HG02610 (cell line): ENCODE results near the gene PTPRT.

Experiments used
- ATAC-seq: cut with Tn5 transposase; IDR thresholded peaks from one replicate; pipeline ENCODE4 v1.9.1; 2021; ENCODE audit warnings: mild to moderate bottlenecking, moderate library complexity; ENCODE audit not compliant: unreplicated experiment

The PTPRT gene

DNA sequence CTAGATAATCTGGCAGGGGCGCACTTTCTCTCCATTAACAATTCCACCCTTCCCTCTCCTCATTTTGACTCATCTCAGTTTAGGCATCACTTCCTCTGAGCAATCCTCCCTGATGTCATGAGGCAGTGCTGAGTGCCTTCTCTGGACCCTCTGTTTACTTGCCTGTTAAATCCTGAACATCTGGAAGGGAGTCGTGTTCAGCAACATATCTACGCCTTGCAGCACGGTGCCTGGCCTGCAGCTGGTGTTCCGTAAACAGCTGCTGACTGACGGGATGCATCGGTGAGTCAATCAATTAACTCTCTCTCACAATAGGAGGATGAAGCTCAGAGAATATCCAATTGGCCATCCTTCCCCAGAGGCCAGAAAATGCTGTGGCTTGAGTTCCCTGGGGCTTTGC, 613.5 kb downstream of the PTPRT start:
- no peak for ATAC-seq

DNA sequence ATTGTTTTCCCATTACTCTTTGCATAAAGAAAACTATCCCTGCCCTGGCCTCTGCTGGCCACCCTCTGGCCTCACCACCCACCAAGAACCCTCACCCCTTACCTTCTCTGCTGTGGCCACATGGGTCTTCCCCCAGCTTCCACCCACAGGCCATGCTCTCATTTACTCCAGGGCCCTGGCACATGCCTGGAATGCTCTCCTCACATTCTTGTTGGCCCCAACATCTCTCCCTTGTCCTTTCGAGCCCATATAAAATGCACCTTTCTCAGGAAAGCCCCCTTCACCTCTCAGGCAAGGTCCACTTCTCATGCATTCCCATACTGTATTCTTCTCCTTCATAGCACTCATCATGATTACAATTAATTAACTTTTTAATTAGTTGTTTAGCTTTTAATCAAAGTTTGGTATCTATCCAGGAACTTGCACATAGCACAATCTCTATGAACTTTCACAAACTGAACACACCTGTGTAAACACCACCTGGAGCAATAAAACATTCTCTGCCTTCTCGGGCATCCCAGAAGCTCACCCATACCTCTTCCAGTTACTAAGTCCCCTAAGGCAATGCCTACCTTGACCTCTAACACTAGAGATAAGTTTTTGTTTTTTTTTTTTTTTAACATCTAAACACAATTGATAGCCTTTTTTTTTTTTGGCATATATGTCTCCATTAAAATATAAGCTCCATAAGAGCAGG, 617.2 kb downstream of the PTPRT start:
- no peak for ATAC-seq

DNA sequence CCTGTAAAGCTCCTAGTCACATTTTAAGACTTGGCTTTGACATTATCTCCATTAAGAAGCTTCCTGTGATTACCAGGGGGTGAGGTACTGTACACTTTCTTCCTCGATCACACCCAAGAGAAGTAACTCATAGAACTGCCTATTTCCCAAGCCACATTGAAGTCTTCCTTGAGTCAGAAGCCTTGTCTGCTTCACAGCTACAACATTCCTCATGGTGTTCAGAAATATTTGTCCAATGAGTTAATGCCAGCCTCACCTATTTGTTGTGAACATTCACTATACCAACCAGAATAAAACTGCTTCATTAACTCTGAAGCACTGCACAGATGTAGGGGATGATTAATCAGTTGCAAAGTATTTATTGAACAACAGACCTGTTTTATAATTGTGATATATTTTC, 622.3 kb downstream of the PTPRT start:
- no peak for ATAC-seq

DNA sequence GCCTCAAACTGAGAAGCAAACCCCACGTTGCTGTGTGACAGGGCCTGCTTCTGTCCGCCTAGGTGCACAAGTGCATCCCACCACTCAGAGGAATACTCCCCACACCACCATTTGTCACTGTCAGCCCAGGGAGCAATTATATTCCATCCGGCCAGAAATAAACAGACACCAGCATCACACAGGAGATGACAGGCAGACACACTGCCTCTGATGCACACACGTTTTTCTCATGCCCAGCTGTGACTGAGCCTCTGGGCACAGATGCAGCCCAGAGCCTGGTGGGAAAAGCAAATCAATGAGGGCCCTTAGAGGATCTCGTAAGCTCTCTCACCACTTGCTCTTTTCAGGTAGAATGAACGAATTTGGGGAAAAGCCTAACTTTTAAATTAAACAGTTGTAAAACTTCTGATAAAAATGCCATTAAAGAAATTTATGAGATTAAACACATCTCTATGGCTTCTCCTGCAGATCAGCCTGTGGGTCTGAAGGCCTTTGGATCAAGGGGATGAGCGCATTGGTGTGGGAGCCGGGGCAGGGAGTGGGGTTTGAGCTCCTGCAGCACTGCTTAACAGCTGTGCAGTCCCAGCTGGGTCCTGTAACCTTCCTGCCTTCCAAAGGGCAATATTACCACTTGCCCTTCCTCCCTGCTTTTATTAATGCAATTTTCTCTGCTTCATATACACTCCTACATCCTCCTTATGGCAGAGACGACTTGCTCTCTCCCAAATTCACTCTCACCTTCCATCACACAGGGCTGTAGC, 624.3 kb downstream of the PTPRT start:
- no peak for ATAC-seq

DNA sequence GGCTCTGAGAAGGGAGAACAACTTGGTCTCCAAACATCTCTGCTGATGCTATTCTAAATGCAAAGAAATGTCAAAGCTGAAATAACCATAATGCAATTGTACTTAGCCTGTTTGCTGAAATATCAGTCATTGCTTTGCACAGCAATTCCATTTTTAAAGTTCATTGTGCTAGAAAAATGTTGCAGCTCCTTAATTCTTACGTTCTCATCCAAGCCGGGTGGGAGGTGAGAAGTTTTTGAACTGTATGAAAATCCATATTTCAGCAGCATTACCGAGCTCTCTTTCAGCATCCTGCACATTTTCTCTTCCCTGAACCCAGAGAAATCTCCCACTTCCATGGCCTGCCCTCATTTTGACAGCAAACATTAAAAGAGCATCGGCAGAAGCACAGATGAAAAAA, 630.0 kb downstream of the PTPRT start:
- no peak for ATAC-seq

DNA sequence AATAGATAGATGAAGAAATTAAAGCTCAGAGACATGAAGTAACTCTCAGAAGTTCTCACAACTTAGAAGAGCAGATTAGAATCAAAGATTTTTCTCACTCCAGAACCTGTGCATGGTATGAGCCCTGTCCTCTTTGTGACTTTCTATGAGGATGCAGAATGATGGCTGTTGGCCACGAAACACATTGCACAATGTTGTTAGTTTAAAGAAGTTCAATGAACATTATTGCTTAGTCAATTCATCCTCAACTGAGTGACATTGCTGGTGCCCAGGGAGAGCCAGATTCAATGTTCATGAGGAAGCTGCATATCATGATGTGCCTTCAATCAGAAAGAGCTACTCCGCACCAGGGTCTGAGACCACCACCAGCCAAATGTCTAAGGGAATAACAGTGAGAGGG, 633.1 kb downstream of the PTPRT start:
- ATAC-seq: no peak

DNA sequence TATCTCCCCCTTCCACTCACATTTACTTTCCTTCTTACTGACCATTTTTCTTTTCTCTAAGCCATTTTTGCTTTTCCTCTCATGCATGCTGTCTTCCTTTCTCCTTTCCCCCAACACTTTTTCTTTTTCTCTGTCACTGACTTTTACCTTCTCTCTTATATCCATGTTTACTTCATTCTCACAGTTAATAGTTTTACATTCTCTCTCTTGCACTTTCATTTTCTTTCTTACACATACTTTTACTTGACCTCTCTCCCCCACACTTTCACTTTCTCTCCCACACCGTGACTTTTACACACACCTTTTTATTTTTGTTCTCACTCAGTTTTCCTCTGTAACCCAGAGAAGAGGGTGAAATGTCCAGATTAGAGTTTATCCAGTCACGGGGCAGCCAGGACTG, 636.3 kb downstream of the PTPRT start:
- ATAC-seq: no peak

DNA sequence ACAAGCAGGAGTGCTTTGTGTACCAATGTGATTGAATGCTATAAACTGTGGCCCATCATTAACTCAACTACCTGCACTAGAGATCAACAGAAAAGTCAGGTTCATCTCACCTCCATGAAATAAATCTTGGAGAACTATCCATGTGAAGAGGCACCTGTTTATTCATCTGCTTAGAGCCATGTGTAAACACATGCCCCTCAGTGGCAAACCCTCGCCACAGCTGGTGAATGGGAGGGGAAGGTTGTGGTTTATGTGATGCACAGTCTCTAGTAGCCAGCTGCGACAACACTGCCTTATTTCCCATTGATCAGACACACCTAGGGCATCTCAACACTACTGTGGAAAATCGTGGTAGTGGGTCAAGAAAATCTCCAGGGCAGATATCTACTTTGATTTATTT, 640.2 kb downstream of the PTPRT start:
- ATAC-seq: no peak

DNA sequence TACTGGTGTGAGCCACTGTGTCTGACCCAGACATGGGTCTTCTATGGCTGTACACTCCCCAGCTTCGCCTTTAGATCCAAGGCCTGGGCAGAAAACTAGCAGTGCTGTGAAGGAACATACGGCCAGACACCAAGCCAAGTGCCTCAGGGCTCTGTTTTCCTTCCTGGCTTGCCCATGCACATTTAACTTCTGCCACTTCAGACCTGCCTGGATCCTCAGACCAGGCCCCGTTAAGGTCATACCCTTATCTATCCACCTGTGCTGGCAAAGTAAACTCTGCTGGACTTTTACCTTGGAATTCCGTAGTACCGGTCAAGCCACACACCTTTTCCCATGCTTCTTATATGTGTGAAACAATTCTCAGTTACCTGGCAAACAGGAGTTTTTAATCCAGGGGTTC, 644.8 kb downstream of the PTPRT start:
- ATAC-seq: no peak

DNA sequence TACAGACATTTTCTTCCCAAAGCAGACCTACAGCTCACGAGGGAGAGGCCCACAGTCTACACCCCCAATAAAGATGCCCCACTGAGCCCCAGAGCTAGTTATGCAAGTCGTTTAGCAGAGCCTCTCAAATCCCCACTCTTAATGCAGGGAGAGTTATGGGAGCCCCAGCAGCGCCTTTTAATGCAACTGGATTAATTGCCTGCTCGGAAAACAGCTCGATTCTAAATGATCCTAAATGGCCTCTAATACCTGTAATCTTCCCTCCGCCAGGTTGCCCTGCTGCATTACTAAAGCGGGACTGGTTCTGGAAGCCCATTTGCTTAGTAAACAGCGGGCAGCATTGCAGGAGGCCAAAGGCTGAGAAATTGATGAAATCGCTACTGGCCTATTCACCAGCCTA, 656.9 kb downstream of the PTPRT start:
- ATAC-seq: no peak

DNA sequence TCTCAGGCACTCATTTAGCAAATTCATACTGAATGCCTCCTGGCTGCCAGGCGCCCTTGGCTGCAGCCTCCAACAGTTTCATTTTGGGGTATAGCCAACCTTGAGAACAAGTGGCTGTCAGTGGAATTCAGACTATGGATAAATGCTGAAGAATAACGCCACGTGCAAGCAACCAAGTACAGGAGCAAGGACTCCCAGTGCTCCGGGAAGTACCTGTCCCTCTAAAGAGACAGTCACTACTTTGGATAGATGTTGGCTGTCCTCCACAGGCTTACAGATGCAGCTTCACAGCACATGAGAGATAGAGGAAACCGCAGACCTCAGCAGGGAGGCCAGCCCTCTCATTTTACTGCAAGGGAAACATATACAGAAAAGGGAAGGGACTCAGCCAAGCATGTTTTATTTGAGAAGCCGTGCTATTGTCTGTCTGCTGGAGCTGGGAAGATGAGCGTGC, 658.2 kb downstream of the PTPRT start:
- ATAC-seq: no peak

DNA sequence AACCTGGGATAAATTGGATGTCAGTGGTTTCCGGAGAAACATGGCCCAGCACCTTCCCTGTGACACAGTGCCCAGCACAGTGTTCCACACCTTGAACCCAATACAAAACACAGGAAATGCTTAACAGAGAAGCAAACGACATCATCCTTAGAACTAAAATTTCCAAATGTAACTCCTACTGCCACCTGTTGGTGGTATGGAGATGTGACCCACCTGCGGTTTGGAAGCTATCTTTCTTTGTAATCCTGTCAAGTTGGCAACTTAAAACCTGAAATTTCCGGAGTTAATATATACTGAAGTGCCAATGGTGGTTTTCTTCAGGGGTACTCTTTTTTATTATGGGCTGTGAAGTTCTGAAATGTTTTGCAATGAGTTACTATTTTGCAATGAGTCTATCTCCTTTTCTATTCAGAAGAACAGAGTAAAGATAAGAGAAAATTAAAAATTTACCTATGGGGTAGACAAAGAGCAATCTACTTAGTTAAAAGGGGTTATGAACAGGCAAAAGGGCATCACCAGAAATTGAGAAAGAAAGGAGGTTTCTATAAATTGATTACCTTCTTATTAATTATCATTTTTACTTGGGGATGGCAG, 658.8 kb downstream of the PTPRT start:
- ATAC-seq: no peak

DNA sequence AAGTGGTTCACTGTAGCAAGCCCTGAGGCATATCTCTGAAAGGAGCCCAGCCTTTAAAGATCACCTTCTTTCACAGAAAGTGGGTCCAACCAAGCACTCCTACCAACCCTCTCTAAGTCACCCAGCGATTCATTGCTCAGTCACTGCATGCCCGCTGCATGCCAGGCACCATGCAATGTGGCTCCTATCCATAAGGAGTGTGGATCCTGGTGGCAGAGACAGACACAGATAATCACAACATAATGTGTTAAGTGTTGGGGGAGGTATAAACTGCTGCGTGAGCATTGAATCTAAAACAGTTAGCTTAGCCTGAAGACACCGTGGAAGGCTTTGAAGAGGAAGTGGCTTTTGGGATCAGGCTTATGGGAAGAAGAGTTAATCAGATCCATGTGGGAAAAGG, 659.5 kb downstream of the PTPRT start:
- no peak for ATAC-seq

DNA sequence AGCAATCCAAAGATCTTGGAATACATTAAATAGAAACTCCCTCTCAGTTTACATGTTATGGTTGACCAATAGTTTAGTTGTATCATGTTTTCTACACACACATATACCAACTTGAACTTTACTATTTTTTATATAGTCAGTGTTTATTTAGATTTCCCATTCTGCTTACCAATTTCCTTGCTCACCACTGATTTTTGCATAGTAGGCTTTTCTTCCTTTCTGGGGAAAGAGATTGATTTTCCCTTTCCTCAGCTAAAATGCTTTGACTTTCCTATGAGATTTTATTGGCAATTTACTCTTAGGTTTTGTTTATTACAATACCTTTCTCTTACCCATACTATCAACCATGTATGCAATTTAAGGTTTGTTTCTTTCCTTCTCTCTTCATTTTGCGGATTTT, 665.6 kb downstream of the PTPRT start:
- ATAC-seq: no peak

DNA sequence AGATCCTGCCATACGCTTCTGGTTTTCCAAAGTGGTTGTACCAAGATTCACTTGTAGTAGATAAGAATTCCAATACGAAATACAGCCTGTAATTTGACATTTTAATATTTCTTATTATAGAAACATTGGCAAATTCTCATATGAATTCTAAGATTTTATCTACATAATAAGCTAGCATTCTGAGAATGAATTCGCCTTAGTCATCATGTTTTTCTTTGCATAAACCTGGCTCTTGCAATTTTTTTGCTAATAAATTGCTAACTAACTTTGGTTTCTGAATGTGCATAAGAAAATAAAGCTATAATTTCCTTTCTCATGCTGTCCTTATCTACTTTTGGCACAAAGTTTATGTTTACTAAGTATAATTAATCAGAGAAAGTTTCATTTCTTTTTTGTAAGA, 673.0 kb downstream of the PTPRT start:
- no peak for ATAC-seq

DNA sequence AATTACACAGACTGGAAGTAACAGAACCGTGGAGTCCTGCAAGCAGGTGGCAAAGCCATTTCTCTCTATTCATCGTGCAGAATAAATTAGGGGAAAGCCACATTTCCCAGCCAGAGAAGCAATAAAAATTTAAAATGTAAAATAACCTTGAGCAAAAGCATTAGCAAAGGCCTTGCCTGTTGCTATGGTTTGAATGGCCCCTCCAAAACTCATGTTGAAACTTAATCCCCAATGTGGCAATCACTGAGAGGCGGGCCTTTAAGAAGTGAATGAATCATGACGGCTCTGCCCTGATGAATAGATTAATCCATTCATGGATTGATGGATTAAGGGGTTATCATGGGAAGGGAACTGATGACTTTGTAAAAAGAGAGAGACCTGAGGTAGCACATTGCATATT, 679.0 kb downstream of the PTPRT start:
- no peak for ATAC-seq

DNA sequence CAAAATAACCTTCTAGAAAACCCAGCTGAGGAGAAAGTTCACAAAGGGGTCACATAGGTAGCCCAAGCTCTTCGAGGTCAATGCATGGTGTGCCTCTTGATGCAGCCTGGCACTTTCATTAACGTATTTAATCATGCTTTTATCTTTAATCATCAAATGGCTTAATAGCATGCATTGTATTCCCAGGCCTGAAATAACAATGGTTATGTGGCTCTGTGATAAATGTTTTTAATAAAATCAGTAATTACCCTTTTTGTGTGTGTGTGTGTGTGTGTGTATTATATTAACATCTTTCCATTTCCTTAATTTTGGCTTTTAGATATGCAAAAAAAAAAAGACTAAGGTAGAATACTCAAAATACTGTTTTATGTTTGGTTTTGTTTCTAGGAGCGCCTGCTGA, 681.8 kb downstream of the PTPRT start:
- no peak for ATAC-seq

DNA sequence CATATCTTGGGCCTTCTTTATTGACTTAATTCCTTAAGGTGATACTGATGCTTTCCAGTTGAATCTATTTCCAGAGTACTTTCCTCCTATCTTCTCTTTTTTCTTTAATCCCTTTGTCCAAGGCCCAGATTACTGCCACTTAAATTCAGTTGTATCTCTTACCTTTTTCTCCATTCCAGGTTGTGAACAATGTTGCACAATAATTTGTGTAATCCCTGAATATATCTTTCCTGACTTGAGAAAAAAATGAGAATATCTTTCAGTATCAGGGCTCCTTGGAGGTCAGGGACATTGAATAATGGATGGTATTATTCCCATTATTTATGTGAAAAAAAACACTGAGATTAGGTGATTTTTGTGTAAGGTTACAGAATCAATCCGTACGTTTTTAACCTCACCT, 683.3 kb downstream of the PTPRT start:
- no peak for ATAC-seq

DNA sequence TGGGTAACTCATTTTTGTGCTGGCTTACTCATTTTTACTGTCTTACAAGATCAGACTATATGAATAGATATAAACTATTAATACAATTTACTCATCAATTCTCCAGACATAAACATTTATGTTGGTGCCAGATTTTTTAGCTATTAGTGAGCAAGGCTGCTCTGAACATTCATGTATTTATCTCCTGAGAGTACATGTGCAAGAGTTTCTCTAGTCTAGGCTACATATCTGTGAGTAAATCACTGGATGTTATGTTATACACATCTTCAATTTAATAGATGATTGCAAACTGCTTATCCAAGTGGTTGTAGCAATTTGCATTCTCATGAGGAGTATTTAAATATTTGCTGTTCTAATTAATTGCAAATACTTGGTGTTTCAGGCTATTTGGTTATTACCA, 687.1 kb downstream of the PTPRT start:
- ATAC-seq: no peak

DNA sequence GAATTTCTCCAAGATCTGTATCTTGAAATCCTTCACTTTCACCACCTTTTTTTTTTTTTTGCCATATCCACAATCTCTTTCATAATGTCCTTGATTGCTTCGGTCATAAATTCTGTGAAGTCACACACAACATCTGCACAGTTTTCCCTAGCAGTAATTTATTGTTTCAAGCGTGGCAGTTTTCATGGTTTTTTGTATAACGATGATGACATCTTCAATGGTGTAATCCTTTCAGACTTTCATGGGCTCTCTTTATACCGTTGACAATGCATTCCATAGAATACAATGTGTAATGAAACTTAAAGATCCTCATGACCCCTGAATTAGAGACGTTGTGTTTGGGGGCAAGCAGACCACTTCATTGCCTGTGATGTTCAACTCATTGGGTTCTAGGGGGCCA, 693.1 kb downstream of the PTPRT start:
- ATAC-seq: no peak

DNA sequence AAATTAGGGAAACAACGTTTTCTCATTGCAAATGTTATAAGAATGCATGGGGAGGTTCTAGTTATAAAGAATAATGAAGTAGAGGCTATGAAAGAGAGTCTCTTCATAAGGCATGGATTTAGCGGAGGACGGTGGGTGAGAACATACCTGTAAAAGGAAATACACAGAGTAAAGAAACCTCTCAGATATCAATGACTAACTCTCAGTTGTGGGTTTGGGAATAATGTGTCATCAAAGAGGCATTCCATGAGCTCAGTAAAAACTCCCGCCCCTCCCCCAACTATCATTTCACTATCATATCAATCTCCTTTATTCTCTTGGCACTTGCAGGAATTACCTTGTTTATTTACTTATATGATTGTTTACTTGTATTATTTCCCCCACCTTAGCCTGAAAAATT, 695.4 kb downstream of the PTPRT start:
- ATAC-seq: no peak

DNA sequence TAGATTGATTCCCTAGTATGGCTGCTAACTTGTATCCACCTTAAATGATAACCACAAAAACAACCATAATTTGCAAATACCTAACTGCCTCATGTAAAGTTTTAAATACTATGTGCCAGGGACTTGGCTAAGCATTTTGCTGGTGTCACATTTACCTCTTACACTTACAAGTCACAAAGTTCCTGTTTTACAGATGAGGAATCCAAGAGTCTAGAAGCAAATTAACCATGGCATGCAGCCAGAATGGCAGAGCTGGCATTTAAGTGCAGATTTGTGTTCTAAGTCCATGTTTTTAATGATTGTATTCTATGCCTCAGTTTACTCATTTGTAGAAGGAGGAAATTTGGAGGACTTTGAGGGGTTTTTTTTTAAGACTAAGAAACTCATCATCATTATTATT, 696.7 kb downstream of the PTPRT start:
- ATAC-seq: no peak
